HepG2 (cell line): ENCODE results near the gene AGER. TPM values are rescaled to one million over a fixed set of nuclear protein-coding genes. Genes with fewer than 3 reads are reported as not detected.

ENCODE experiments used
- CEBPG ChIP-seq: IDR thresholded peaks from 2 replicates; pipeline ENCODE4 v1.6.1; 2016
- DMTF1 ChIP-seq: sonication (generic); formaldehyde crosslinking; IDR thresholded peaks from 2 replicates; pipeline ENCODE4 v1.4.0; 2020; ENCODE audit warnings: mild to moderate bottlenecking, missing genetic modification reagents
- ELF4 ChIP-seq: sonication (generic); formaldehyde crosslinking; IDR thresholded peaks from 2 replicates; pipeline ENCODE4 v1.5.0; 2020; ENCODE audit warnings: missing genetic modification reagents, mild to moderate bottlenecking, moderate library complexity, borderline replicate concordance
- FOSL1 ChIP-seq: sonication (generic); formaldehyde crosslinking; IDR thresholded peaks from 2 replicates; pipeline ENCODE4 v1.9.0; 2021; ENCODE audit warnings: missing genetic modification reagents, borderline replicate concordance
- GABPA ChIP-seq, 2 experiments: IDR thresholded peaks; 2 replicates each; pipeline ENCODE4 v1.6.1; 2011 to 2016; ENCODE audit warnings: low read depth in 2 of 2, low read length in 1 of 2, missing biosample characterization in 1 of 2, missing genetic modification characterization in 1 of 2
- GLMP ChIP-seq: sonication (generic); formaldehyde crosslinking; IDR thresholded peaks from 2 replicates; pipeline ENCODE4 v1.9.0; 2021; ENCODE audit warnings: missing genetic modification reagents, mild to moderate bottlenecking, borderline replicate concordance
- HMGA1 ChIP-seq: sonication (generic); formaldehyde crosslinking; conservative IDR thresholded peaks from 2 replicates; pipeline ENCODE4 v1.4.0; 2020; ENCODE audit warnings: missing genetic modification reagents
- HNF4A ChIP-seq: sonication (generic); formaldehyde crosslinking; IDR thresholded peaks from 2 replicates; pipeline ENCODE4 v1.4.0; 2020; ENCODE audit warnings: missing genetic modification reagents
- MTF2 ChIP-seq: sonication (generic); formaldehyde crosslinking; IDR thresholded peaks from 2 replicates; pipeline ENCODE4 v1.5.0; 2020; ENCODE audit warnings: missing genetic modification reagents, borderline replicate concordance
- POGZ ChIP-seq: sonication (generic); formaldehyde crosslinking; IDR thresholded peaks from 2 replicates; pipeline ENCODE4 v1.4.0; 2020; ENCODE audit warnings: mild to moderate bottlenecking, missing genetic modification reagents
- PRMT3 ChIP-seq: sonication (generic); formaldehyde crosslinking; IDR thresholded peaks from 2 replicates; pipeline ENCODE4 v1.8.1; 2022; ENCODE audit warnings: low read depth, mild to moderate bottlenecking, moderate library complexity, missing genetic modification reagents, borderline replicate concordance
- SNAPC5 ChIP-seq: sonication (generic); formaldehyde crosslinking; IDR thresholded peaks from 2 replicates; pipeline ENCODE4 v1.8.1; 2023; ENCODE audit warnings: mild to moderate bottlenecking, missing genetic modification reagents, borderline replicate concordance
- SRSF1 ChIP-seq: fragments of 200-400 bp; formaldehyde crosslinking; optimal IDR thresholded peaks from 2 replicates; pipeline ENCODE3; 2017; ENCODE audit warnings: mild to moderate bottlenecking, low read depth, low read length, moderate library complexity
- TARDBP ChIP-seq: sonication (generic); formaldehyde crosslinking; IDR thresholded peaks from 2 replicates; pipeline ENCODE4 v1.8.0; 2022; ENCODE audit warnings: mild to moderate bottlenecking, missing genetic modification reagents
- TCF12 ChIP-seq, 2 experiments: fragments of 450-650 bp in 1 of 2; sonication (generic) in 1 of 2; formaldehyde crosslinking in 1 of 2; IDR thresholded peaks; 2 replicates each; pipeline versions ENCODE4 v1.6.1 to v1.8.0; 2017 to 2022; ENCODE audit warnings: antibody characterized with exemption in 1 of 2, mild to moderate bottlenecking in 1 of 2, missing genetic modification reagents in 1 of 2, moderate library complexity in 1 of 2
- ZBTB14 ChIP-seq: sonication (generic); formaldehyde crosslinking; IDR thresholded peaks from 2 replicates; pipeline ENCODE4 v1.4.0; 2020; ENCODE audit warnings: missing genetic modification reagents
- ZBTB46 ChIP-seq: sonication (generic); formaldehyde crosslinking; IDR thresholded peaks from 2 replicates; pipeline ENCODE4 v1.4.0; 2020; ENCODE audit warnings: mild to moderate bottlenecking, missing genetic modification reagents, borderline replicate concordance
- ZNF124 ChIP-seq: sonication (generic); formaldehyde crosslinking; IDR thresholded peaks from 2 replicates; pipeline ENCODE4 v1.4.0; 2020; ENCODE audit warnings: missing genetic modification reagents
- ZNF44 ChIP-seq: sonication (generic); formaldehyde crosslinking; IDR thresholded peaks from 2 replicates; pipeline ENCODE4 v1.5.1; 2020; ENCODE audit warnings: mild to moderate bottlenecking, missing genetic modification reagents
- ZNF570 ChIP-seq: sonication (generic); formaldehyde crosslinking; IDR thresholded peaks from 2 replicates; pipeline ENCODE4 v1.4.0; 2020; ENCODE audit warnings: mild to moderate bottlenecking, missing genetic modification reagents, borderline replicate concordance
- ZNF572 ChIP-seq: sonication (generic); formaldehyde crosslinking; IDR thresholded peaks from 2 replicates; pipeline ENCODE4 v1.5.1; 2020; ENCODE audit warnings: mild to moderate bottlenecking, missing genetic modification reagents
- ZNF644 ChIP-seq: IDR thresholded peaks from 2 replicates; pipeline ENCODE4 v1.6.1; 2016; ENCODE audit warnings: low read depth
- ZNF703 ChIP-seq: sonication (generic); formaldehyde crosslinking; IDR thresholded peaks from 2 replicates; pipeline ENCODE4 v1.5.1; 2020; ENCODE audit warnings: missing genetic modification reagents, mild to moderate bottlenecking, moderate library complexity, borderline replicate concordance
- polyA plus RNA-seq, 8 experiments: library from polyadenylated mRNA; depleted of rRNA in 3 of 8; stranded (reverse) in 7 of 8; unstranded in 1 of 8; fragments of >200 nt; fragmentation: Illumina TruSeq in 4 of 8; extraction: Trizol in 4 of 8; gene quantifications; 2 replicates each; pipeline versions ENCODE4 v1.2.1 to v1.2.3, GENCODE V29; 2011 to 2016; ENCODE audit warnings: low read depth in 4 of 8, missing spikeins in 1 of 8, mixed read lengths in 1 of 8; ENCODE audit not compliant: insufficient read depth in 1 of 8
- total RNA-seq, 5 experiments: library from RNA; depleted of rRNA; stranded (reverse); fragments of >200 nt; fragmentation: Illumina TruSeq; extraction: Trizol; gene quantifications; 2 replicates each; pipeline ENCODE4 v1.2.3, GENCODE V29; 2016; ENCODE audit warnings: low read depth in 1 of 5

Gene AGER
- total and polyA plus RNA-seq, 2 of the 13 experiments (the other 11 are each of a cell fraction or from before 2014, with no cell fraction given) = 1.9 to 5.1 TPM

- TF ChIP-seq ZBTB14 (no peak), FOSL1 (CRISPR knock-in tag) (no peak), ZNF570 (CRISPR knock-in tag) (no peak), ELF4 (CRISPR knock-in tag) (no peak), HMGA1 (CRISPR knock-in tag) (no peak), HNF4A (CRISPR knock-in tag) (peak; percentile 23; the same call in 1 of the 2 replicates), GLMP (CRISPR knock-in tag) (no peak), POGZ (CRISPR knock-in tag) (no peak), SNAPC5 (CRISPR knock-in tag) (peak; percentile 29; the same call in 1 of the 2 replicates), ZNF572 (no peak), SRSF1 (no peak), ZBTB46 (CRISPR knock-in tag) (no peak), ZNF124 (CRISPR knock-in tag) (no peak), TCF12 (IDR thresholded peaks at IDR 0.05) (no peak), TCF12 (CRISPR knock-in tag; IDR thresholded peaks at IDR 0.05) (no peak), ZNF44 (CRISPR knock-in tag) (peak; percentile 45; the same call in 1 of the 2 replicates), ZNF644 (no peak), CEBPG (CRISPR knock-in tag) (no peak), ZNF703 (CRISPR knock-in tag) (no peak), PRMT3 (CRISPR knock-in tag) (no peak), TARDBP (peak; percentile 46; the same call in 1 of the 2 replicates), GABPA (IDR thresholded peaks at IDR 0.05; ENCODE audit: low read depth, low read length) (no peak), GABPA (CRISPR knock-in tag; IDR thresholded peaks at IDR 0.05; ENCODE audit: low read depth) (no peak), MTF2 (CRISPR knock-in tag) (no peak), DMTF1 (CRISPR knock-in tag) (no peak; the same call in 1 of the 2 replicates)
These were observed 11.0 kb upstream of the AGER start (continued) for GRCh38 chr6:32194825-32195651.
